Measurements from ENCODE around the gene GNAQ. TPM values are rescaled to one million over a fixed set of nuclear protein-coding genes. Genes with fewer than 3 reads are reported as not detected.

The GNAQ gene
- total and polyA plus RNA-seq, 2 donors, result 42.2 to 78.5 TPM

GRCh38 chr9:78004478-78005229 is 27.0 kb downstream of the GNAQ start:
- Histone ChIP-seq H3K4me3 (ENCODE audit: low read depth, low read length) (no peak overlapping the region), H3K4me1 (ENCODE audit: insufficient read depth) (peaks cover 3% of the 10 kb centered on the region), H3K36me3 (ENCODE audit: insufficient read depth) (no peaks in the 10 kb centered on the region), H3K27ac (ENCODE audit: low read depth) (no peak overlapping the region)
- DNase-seq (ENCODE audit: extremely low spot score), result no peak
- WGBS, result 82% methylated on average over 6 of the region's 6 CpGs

DNA sequence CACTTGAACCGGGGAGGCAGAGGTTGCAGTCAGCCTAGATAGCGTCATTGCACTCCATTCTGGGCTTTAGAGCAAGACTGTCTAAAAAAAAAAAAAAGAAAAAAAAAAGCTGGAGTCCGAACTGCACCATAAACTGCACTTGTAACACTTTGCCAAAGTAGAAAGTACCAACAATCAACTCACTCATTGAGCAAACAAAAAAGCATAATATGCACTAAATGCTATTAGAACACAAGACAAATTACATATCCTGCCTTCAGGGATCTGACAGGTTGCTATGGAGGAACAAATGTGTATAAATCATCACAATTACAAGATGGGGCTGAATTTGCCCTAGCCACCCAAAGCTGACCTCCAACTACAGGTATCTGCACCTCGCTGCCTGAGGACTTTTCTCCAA is 27.9 kb downstream of the GNAQ start:
- DNase-seq (ENCODE audit: extremely low spot score), result no peak
- Histone ChIP-seq H3K4me3 (ENCODE audit: low read depth, low read length) (no peak overlapping the region), H3K4me1 (ENCODE audit: insufficient read depth) (peaks cover 1% of the 10 kb centered on the region), H3K27ac (ENCODE audit: low read depth) (no peak overlapping the region), H3K36me3 (ENCODE audit: insufficient read depth) (no peaks in the 10 kb centered on the region)
- WGBS, result 82% methylated on average over 4 of the region's 4 CpGs

GRCh38 chr9:78001946-78002731 is 29.5 kb downstream of the GNAQ start:
- DNase-seq (ENCODE audit: extremely low spot score), result no peak
- Histone ChIP-seq H3K36me3 (ENCODE audit: insufficient read depth) (no peaks in the 10 kb centered on the region), H3K4me3 (ENCODE audit: low read depth, low read length) (no peak overlapping the region), H3K4me1 (ENCODE audit: insufficient read depth) (peaks cover 1% of the 10 kb centered on the region), H3K27ac (ENCODE audit: low read depth) (no peak overlapping the region)
- WGBS, result 89% methylated on average over 4 of the region's 4 CpGs

- no peak for DNase-seq (ENCODE audit: extremely low spot score)
- WGBS, result 93% methylated on average over 2 of the region's 2 CpGs
- Histone ChIP-seq H3K4me3 (ENCODE audit: low read depth, low read length) (no peak overlapping the region), H3K36me3 (ENCODE audit: insufficient read depth) (no peaks in the 10 kb centered on the region), H3K4me1 (ENCODE audit: insufficient read depth) (peaks cover 1% of the 10 kb centered on the region), H3K27ac (ENCODE audit: low read depth) (no peak overlapping the region)
These were observed 31.4 kb downstream of the GNAQ start for GRCh38 chr9:78000221-78000620.

DNA sequence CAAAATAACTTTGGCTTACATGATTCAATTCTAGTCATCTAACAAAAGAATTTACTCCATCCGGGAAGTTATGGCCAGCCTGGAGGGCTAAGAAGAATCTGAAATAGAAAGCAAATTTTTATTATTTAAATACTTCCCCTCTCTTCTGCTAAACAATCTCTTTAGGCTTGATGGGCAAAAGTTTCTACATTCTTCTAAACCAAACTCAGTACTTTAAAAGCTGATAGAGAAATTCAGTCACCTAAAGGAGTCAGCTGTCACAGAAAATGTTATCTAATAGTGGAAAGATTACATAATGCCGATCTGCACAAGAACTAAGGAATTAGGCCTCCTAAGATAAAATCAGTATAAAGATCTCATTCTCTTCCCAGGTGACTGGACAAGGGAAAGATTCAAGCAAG is 32.4 kb downstream of the GNAQ start:
- no peak overlapping the region for H3K4me3 ChIP-seq (ENCODE audit: low read depth, low read length)
- no peak for DNase-seq (ENCODE audit: extremely low spot score)
- peak overlapping the region; percentile 41 for H3K27ac ChIP-seq (ENCODE audit: low read depth)
- no peaks in the 10 kb centered on the region for H3K36me3 ChIP-seq (ENCODE audit: insufficient read depth)
- 19% methylated on average over 2 of the region's 2 CpGs for WGBS
- peaks cover 1% of the 10 kb centered on the region for H3K4me1 ChIP-seq (ENCODE audit: insufficient read depth)

DNA sequence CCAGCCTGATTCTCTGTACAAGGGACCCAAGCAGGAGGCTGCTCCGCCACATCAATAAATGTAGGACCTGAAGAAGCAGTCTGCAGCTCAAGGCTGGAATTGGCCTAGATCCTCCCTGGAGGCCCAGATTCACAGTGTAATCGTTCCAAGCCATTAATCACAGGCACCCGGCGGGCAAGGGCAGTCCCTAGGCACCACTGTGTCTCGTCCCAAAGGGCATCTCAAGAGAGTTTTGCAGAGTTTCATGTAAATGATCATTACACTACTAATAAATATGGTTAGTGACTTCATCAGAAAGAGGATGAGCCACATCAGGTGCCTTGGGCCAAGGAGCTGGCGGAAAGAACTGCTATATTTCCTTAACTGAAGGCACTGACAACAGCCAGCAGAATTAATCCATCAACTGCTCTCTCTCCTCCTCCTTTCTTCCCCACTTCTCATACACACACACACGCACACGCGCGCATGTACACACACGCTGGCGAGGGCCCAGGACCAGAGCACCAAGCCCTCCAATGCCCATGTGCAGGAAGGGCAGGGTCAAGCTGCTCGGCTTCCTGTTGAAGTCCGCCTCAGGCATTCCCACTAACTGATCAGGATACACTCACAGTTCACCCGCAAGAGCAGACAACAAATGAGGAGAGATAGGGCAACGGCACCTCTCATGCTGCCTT is 33.9 kb downstream of the GNAQ start:
- Histone ChIP-seq H3K4me3 (ENCODE audit: low read depth, low read length) (no peak overlapping the region), H3K36me3 (ENCODE audit: insufficient read depth) (no peaks in the 10 kb centered on the region), H3K27ac (ENCODE audit: low read depth) (no peak overlapping the region), H3K4me1 (ENCODE audit: insufficient read depth) (peaks cover 1% of the 10 kb centered on the region)
- 68% methylated on average over 16 of the region's 16 CpGs for WGBS
- no peak for DNase-seq (ENCODE audit: extremely low spot score)

DNA sequence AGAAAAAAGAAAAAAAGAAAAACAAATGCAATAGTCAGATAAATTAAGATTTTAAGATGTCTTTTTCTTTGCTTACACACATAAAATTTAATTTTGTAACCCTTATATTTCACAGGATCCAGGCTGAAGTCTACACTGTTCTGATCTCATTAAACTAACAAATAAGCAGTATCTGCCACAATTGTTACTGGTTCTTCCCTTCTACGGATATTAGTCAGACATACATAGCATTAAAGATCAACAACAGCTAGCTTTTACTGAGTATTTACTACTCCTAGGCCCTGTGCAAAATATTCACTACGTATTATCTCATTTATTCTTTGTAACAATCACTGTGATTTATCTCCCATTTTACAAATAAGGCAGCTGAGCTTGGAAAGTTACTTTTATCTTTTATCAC is 34.9 kb downstream of the GNAQ start:
- H3K36me3 ChIP-seq (ENCODE audit: insufficient read depth), result no peaks in the 10 kb centered on the region
- no peak overlapping the region for H3K4me3 ChIP-seq (ENCODE audit: low read depth, low read length)
- H3K27ac ChIP-seq (ENCODE audit: low read depth), result no peak overlapping the region
- no peaks in the 10 kb centered on the region for H3K4me1 ChIP-seq (ENCODE audit: insufficient read depth)
- WGBS, result 88% methylated on average over 2 of the region's 2 CpGs
- DNase-seq (ENCODE audit: extremely low spot score), result no peak

GRCh38 chr9:77991191-77991590 is 40.4 kb downstream of the GNAQ start:
- Histone ChIP-seq H3K4me1 (ENCODE audit: insufficient read depth) (no peaks in the 10 kb centered on the region), H3K27ac (ENCODE audit: low read depth) (no peak overlapping the region), H3K36me3 (ENCODE audit: insufficient read depth) (no peaks in the 10 kb centered on the region), H3K4me3 (ENCODE audit: low read depth, low read length) (no peak overlapping the region)
- no peak for DNase-seq (ENCODE audit: extremely low spot score)
- 73% methylated on average over 5 of the region's 5 CpGs for WGBS

GRCh38 chr9:77989909-77990308 is 41.7 kb downstream of the GNAQ start:
- no peak overlapping the region for H3K27ac ChIP-seq (ENCODE audit: low read depth)
- no peak for DNase-seq (ENCODE audit: extremely low spot score)
- no peaks in the 10 kb centered on the region for H3K4me1 ChIP-seq (ENCODE audit: insufficient read depth)
- H3K36me3 ChIP-seq (ENCODE audit: insufficient read depth), result no peaks in the 10 kb centered on the region
- H3K4me3 ChIP-seq (ENCODE audit: low read depth, low read length), result no peak overlapping the region

GRCh38 chr9:77989458-77989857 is 42.2 kb downstream of the GNAQ start:
- 68% methylated on average over 2 of the region's 2 CpGs for WGBS
- H3K4me3 ChIP-seq (ENCODE audit: low read depth, low read length), result no peak overlapping the region
- DNase-seq (ENCODE audit: extremely low spot score), result no peak
- no peaks in the 10 kb centered on the region for H3K4me1 ChIP-seq (ENCODE audit: insufficient read depth)
- H3K36me3 ChIP-seq (ENCODE audit: insufficient read depth), result no peaks in the 10 kb centered on the region
- no peak overlapping the region for H3K27ac ChIP-seq (ENCODE audit: low read depth)

- H3K4me3 ChIP-seq (ENCODE audit: low read depth, low read length), result no peak overlapping the region
- no peak overlapping the region for H3K27ac ChIP-seq (ENCODE audit: low read depth)
- H3K4me1 ChIP-seq (ENCODE audit: insufficient read depth), result no peaks in the 10 kb centered on the region
- no peak for DNase-seq (ENCODE audit: extremely low spot score)
- 26% methylated on average over 1 of the region's 1 CpG for WGBS
- no peaks in the 10 kb centered on the region for H3K36me3 ChIP-seq (ENCODE audit: insufficient read depth)
These were observed 43.0 kb downstream of the GNAQ start for GRCh38 chr9:77988630-77989029.

DNA sequence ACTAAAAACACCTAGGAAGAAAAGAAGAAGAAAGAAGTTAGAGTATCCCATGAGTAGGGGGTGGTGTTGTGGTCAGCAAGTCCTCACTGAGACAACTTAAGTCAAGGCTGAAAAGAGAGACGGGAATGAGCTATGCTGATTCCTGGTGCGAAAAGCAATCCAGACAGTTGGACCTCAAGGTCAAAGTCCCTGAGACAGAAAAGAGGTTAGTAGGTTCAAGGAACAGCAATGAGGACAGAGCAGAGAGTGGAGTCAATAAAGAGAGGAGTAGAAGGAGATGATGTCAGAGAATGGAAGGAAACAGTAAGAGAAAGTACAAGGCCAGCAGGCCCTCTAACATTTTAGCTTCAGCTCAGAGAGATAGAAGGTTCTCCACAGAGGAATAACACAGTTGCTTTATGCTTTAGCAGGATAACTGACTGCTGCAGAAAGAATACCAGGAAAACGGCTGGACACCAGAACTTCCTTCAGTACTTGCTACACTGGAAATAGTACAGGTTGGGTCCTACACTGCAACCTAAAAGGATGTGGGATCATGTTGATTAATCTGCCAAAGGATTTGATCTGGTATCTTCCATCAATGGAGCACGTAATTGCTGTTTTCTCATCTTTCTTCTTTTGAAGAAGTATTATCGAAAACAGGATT is 43.6 kb downstream of the GNAQ start:
- 92% methylated on average over 5 of the region's 5 CpGs for WGBS

GRCh38 chr9:77987081-77987656 is 44.4 kb downstream of the GNAQ start:
- 81% methylated on average over 7 of the region's 7 CpGs for WGBS
- H3K36me3 ChIP-seq (ENCODE audit: insufficient read depth), result no peaks in the 10 kb centered on the region
- DNase-seq (ENCODE audit: extremely low spot score), result no peak
- H3K4me3 ChIP-seq (ENCODE audit: low read depth, low read length), result no peak overlapping the region
- H3K27ac ChIP-seq (ENCODE audit: low read depth), result no peak overlapping the region
- H3K4me1 ChIP-seq (ENCODE audit: insufficient read depth), result no peaks in the 10 kb centered on the region

More for the DNA sequence above, 43.6 kb downstream of the GNAQ start:
- Histone ChIP-seq H3K4me1 (ENCODE audit: insufficient read depth) (no peaks in the 10 kb centered on the region), H3K36me3 (ENCODE audit: insufficient read depth) (no peaks in the 10 kb centered on the region), H3K27ac (ENCODE audit: low read depth) (no peak overlapping the region), H3K4me3 (ENCODE audit: low read depth, low read length) (no peak overlapping the region)
- DNase-seq (ENCODE audit: extremely low spot score), result no peak
